Activated CD8-positive, alpha-beta memory T cell treated with anti-CD3 and anti-CD28 coated beads for 1 hour (primary cell): ENCODE data around the gene KCNJ6.
"Not testable (repeated sequence)": the region's sequence is repeated elsewhere in the genome, so short reads cannot be mapped to it uniquely, and the experiment has no call there.

Source experiments
- DNase-seq, 2 donors: peaks; one replicate each; pipeline ENCODE4 v3.0.0-alpha.2; 2020; ENCODE audit warnings: low read depth in 1 of 2; ENCODE audit errors: extremely low read depth in 1 of 2

Gene KCNJ6

GRCh38 chr21:37780991-37781983 is 135.0 kb downstream of the KCNJ6 start:
- no peak for DNase-seq

GRCh38 chr21:37771181-37771580 is 145.1 kb downstream of the KCNJ6 start:
- DNase-seq, result no peak

GRCh38 chr21:37770461-37770860 is 145.8 kb downstream of the KCNJ6 start:
- DNase-seq, result no peak

GRCh38 chr21:37769656-37770055 is 146.6 kb downstream of the KCNJ6 start:
- DNase-seq, result no peak

DNA sequence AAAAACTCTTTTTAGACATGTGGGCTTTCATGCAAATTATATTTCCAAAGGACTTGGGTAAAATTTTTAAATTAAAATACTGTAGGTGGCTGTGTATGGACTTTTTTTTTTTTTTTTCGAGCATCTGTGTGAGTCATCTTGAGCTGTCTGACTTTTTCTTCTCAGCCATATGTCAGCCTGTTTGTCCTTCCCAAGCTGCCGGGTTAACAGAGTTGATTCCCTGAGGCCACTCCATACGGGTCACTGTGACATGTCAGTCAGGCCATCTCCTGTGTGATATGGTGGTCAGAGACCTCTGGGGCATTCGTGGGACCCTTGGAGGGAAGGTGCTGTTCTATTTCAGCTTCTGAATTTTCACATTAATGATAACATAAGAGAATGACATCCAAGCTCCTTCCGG is 148.3 kb downstream of the KCNJ6 start:
- DNase-seq, result no peak

GRCh38 chr21:37766129-37766528 is 150.1 kb downstream of the KCNJ6 start:
- DNase-seq, result no peak

DNA sequence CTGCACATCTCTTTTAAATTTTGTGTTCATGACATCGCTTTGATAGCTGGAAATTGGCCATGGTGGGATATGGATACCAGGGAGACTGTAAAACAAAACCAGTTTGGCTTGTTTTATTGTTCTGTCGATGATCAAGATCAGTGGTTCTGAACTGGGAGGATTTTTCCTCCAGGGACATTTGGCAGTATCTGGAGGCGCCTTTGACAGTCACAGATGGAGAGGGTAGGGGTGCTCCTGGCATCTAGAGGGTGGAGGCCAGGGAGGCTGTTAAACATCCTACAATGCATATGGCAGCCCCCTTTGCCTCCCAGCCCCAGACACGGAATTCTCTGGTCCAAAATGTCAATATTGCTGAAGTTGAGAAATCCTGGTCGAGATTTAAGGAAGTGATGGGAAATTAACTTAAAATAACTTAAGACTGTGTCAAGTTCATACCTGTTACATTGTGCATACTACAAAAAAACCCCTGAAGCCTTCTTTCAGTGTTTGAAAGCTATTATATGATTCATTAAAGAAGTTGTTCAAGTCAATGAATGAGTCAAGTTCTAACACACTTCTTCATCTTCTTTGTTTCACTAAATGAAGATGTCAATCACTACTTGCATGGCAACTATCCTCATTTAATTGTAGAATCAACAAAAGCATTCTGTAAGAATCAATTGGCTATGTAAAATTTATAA is 150.9 kb downstream of the KCNJ6 start:
- no peak for DNase-seq

DNA sequence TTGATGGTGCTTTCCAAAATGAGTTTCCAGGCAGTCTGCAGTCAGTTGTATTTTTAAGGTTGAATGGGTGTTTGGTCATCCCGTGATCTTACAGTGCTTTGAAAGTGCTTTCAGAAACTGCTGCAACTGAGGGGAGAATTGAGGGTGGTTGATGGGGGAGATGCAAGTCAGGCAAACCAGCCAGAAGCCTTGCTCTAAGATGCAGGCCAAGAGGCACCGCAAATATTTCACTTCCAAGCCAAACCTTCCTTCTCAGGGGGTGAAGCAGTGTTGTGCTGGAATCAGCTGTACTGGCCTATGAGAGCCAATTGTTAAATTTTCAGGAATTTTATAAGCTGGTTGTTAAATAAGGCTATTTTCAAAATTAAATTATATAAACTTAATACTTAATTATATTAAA is 151.6 kb downstream of the KCNJ6 start:
- DNase-seq, result no peak

- no peak for DNase-seq
Observed at GRCh38 chr21:37763298-37763697, 153.0 kb downstream of the KCNJ6 start.

- DNase-seq, result no peak
Observed at GRCh38 chr21:37762606-37763005, 153.7 kb downstream of the KCNJ6 start.

DNA sequence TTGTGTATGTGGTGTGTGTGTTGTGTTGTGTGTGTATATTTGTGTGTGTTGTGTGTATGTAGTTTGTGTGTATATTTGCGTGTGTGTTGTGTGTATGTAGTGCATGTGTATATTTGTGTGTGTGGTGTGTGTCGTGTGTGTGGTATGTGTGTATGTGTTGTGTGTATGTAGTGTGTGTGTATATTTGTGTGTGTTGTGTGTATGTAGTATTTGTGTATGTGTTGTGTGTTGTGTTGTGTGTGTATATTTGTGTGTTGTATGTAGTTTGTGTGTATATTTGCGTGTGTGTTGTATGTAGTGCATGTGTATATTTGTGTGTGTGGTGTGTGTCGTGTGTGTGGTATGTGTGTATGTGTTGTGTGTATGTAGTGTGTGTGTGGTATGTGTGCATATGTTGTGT is 154.9 kb downstream of the KCNJ6 start:
- DNase-seq, result not testable (repeated sequence)

DNA sequence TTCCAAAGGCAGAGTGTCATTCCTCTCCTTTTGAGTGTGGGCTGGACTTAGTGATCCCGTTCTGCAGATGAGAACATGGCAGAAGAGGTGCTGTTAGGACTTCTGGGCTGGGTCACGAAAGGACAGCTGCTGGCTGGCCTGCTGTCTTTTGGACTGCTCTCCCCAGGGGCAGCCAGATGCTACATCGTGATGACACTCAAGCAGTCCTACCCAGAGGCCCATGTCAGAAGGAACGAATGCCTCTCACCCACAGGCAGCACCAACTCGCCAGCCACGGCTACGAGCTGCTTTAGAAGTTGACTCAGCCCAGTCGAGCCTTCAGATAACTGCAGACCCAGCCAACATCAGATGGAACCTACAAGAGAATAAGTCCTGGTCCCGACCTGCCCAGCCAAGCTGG is 156.5 kb downstream of the KCNJ6 start:
- DNase-seq, result no peak

DNA sequence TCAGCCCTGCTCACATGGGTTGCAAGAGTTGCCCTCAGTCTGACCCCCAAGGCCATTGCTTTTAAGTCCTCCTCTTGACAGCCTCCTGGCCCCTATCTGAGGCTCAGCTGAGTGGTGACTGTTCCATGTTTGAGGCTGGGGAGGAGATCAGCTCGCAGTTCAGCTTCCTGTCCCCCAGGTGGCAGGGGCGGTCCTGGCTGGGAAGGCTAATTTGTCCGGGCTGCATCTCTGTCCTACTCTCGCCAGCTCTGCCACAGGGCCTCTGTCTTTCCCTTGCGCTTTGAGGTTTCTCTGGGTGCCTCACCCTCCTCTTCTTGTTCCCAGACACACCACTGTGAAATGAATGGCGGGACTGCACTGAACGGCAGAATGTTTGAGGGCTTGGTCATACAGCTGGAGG is 157.3 kb downstream of the KCNJ6 start:
- no peak for DNase-seq

DNA sequence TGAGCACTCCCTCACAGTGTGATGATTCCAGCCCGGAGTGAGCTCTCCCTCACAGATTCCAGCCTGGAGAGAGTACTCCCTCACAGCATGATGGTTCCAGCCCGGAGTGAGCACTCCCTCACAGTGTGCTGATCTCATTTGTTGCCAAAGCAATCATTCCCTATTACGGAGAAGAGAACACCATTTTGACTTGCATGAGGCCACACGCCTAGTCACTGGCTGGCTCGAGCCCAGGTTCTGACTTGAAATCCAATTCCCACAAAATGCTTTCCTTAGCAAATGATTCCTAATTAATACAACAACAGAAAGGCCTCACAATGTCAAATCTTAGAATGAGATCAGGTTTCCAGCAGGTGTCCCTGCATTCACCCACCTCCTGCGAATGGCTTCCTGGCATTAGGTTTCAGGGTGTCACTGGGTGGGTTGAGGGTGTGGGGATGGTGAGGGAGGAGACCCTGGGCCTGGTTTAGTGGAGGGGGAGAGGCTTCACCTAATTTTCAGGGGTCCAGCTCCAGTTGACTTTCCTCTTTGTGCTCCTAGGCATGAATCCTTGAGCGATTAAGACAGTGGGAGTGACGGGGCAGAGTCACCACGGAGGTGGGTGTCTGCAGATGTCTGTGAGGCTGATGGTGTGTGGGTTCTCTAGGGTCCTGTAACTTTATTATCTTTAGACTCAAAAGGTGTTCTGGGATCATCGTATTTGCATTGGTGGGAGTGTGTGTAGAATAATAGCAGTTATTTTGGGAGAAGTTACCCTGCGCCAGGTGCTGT is 158.5 kb downstream of the KCNJ6 start:
- DNase-seq, result no peak

GRCh38 chr21:37753122-37753599 is 163.1 kb downstream of the KCNJ6 start:
- DNase-seq, result no peak

GRCh38 chr21:37751268-37751975 is 164.8 kb downstream of the KCNJ6 start:
- DNase-seq, result no peak

- DNase-seq, result no peak
Observed at GRCh38 chr21:37749132-37749531, 167.1 kb downstream of the KCNJ6 start.

GRCh38 chr21:37748351-37748750 is 167.9 kb downstream of the KCNJ6 start:
- no peak for DNase-seq

GRCh38 chr21:37746849-37747248 is 169.4 kb downstream of the KCNJ6 start:
- no peak for DNase-seq

DNA sequence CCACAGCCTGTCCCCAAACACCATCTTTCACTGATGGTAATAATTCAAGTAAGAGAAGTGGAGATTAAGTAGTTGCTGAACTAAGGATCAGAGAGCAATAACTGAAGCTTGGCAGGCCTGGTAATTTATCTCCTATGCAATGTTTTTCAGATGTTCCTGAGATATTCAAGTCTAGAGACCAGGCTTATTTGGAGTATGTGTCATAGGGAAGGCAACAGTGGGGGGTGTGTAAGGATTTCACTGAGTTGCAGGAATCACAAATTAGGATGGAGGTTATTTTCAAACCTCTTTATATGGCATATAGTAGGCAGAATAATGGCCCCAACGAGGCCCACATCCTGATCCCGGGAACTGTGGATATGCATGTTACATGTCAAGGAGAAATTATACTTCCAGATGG is 171.7 kb downstream of the KCNJ6 start:
- no peak for DNase-seq

DNA sequence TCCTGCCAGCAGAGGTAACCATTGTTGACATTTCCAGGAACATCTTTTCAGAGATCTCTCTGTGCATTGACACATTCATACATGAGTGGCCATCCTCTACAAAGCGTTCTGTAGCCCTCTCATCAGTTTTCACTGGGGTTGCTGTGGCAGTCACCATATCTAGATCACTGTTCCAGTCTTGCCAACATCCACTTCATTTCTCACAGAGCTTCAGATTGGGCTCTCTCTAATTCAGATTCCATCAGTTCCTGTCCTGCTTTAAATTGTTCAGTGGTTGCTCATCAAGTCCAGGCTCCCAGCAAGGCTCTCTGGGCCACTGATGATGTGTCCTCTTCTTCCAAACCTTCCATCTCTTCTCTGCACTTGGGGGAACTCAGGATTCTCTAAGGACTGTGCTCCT is 173.7 kb downstream of the KCNJ6 start:
- no peak for DNase-seq
